AG04449 (cell line): ENCODE data around the gene PTGDS.

Experiments used
- CTCF ChIA-PET: fragments of 350-600 bp; formaldehyde crosslinking; extraction: SDS; loops from one replicate; lab custom pipeline; 2021; ENCODE audit warnings: antibody characterized with exemption; lab: Yijun Ruan, JAX
- POLR2A ChIA-PET: fragments of 400-600, 350-600 bp; formaldehyde crosslinking; extraction: SDS; loops from one replicate; lab custom pipeline; 2020; ENCODE audit warnings: antibody characterized with exemption, inconsistent platforms; lab: Yijun Ruan, JAX
- DNase-seq: peaks from one replicate; pipeline ENCODE4 v3.0.0-alpha.2; 2010; ENCODE audit warnings: low read depth, low spot score
- H3K4me3 ChIP-seq: 2 replicates; pipeline ENCODE4 v1.5.1; 2011; ENCODE audit warnings: low read depth, mild to moderate bottlenecking, control low read depth, low read length
- CTCF ChIP-seq: IDR thresholded peaks from one replicate; pipeline ENCODE4 v1.5.1; 2011; ENCODE audit warnings: mild to moderate bottlenecking, moderate library complexity, low read length, control low read depth, inconsistent platforms; ENCODE audit not compliant: insufficient read depth; ENCODE audit errors: missing control alignments

The PTGDS gene

DNA sequence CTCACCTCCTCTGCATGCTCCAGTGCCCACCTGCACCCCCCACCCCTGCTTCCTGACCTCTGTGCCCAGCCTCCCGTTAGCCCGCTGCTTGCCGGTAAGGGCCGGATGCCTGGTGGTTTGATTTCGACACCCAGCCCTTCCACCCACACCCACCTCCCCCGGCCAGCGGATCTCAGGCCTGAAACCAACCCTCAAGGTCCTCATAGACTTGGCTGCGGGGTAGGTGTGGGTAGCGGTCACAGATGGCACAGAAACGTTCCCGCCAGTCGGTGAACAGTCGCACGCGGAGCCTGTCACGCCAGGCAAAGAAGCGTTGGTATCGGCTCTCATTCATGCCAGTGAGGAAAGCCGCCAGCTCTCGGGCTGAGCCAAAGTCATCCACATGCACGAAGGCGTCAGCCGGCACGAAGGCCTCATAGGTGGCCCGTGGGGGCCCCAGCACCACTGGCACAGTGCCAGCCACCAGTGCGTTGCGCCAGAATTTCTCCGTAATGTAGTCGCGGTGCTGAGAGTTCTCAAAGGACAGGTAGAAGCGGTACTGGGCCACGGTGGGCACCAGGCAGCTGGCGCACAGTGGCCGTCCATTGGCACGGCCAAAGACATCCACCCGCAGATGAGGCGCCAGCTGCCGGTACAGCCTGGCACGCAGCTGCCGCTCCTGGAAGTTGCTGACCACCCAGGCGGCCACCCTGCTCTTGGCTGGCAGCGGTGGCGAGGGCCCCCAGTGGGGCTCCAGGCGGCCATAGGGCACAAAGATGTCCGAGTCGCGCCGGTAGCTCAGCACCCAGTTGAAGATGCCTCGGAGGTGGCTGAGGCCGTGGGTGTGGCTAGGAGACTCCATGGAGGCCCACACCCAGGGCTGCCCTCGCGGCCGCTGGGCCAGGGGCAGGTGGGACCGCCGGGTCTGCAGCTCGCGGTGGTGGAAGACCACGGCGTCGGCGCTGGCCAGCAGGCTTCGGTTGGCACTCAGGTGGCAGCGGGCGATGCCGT lies 53.5 kb downstream of the PTGDS start:
- CTCF ChIA-PET, result interaction anchor here (0.9 to 14.2 kb wide), 15 partner anchors 10 to 243 kb away, joined by 3 to 310 read pairs (median 16); partner anchors contain the start of genes C8G, CLIC3, ENTPD2 and SAPCD2
- POLR2A ChIA-PET, result no interaction called here
- DNase-seq, result no peak
- TF ChIP-seq CTCF, result no peak
- no peak overlapping the region for H3K4me3 ChIP-seq
